Activated CD8-positive, alpha-beta T cell treated with anti-CD3 and anti-CD28 coated beads, Interleukin-2, amount 10 ng/mL, durations not matched to agents 7 days and 5 days (primary cell): ENCODE data around the gene CLTCL1. TPM values are rescaled to one million over a fixed set of nuclear protein-coding genes. Genes with fewer than 3 reads are reported as not detected.
A peak's percentile ranks its signal among the peaks of the same experiment; 100 is the strongest.
"Not testable (repeated sequence)": the region's sequence is repeated elsewhere in the genome, so short reads cannot be mapped to it uniquely, and the experiment has no call there.

ENCODE experiments used
- ATAC-seq: fragments of 150-1000 bp; cut with Tn5 transposase; one replicate; pipeline ENCODE4 v1.10.0; 2021; ENCODE audit warnings: moderate library complexity
- CTCF ChIA-PET: fragments of 350-600 bp; sonication (Branson Sonifier 250); formaldehyde crosslinking; loops from one replicate; lab custom pipeline; 2021; ENCODE audit warnings: antibody characterized with exemption; lab: Charles Lee
- POLR2A ChIA-PET: fragments of 350-600 bp; sonication (Branson Sonifier 250); formaldehyde crosslinking; loops from one replicate; lab custom pipeline; 2021; ENCODE audit warnings: antibody characterized with exemption; lab: Charles Lee
- DNase-seq: peaks from one replicate; pipeline ENCODE4 v3.0.0-alpha.2; 2020
- H3K27ac Mint-ChIP-seq: one replicate; pipeline ENCODE4 v1.8.0; 2021; ENCODE audit warnings: mild to moderate bottlenecking, mixed read lengths
- H3K27me3 Mint-ChIP-seq: one replicate; pipeline ENCODE4 v1.8.0; 2021; ENCODE audit warnings: low read depth, mixed read lengths
- H3K36me3 Mint-ChIP-seq: one replicate; pipeline ENCODE4 v1.8.0; 2021; ENCODE audit warnings: low read depth, mixed read lengths
- H3K4me1 Mint-ChIP-seq: one replicate; pipeline ENCODE4 v1.8.0; 2021; ENCODE audit warnings: low read depth, mixed read lengths
- H3K4me3 Mint-ChIP-seq: one replicate; pipeline ENCODE4 v1.8.0; 2021; ENCODE audit warnings: mild to moderate bottlenecking, mixed read lengths
- H3K9me3 Mint-ChIP-seq: one replicate; pipeline ENCODE4 v1.8.0; 2022; ENCODE audit warnings: mixed read lengths; ENCODE audit not compliant: insufficient read depth
- total RNA-seq, 2 experiments: library from RNA; stranded (reverse); gene quantifications; one replicate each; pipeline ENCODE4 v1.2.3, GENCODE V29; 2021

CLTCL1 gene
- total RNA-seq, 2 experiments from 2014 or later: 0.44 to 0.58 TPM

- POLR2A ChIA-PET, DNase-seq, H3K4me3 Mint-ChIP-seq, H3K27me3 Mint-ChIP-seq, ATAC-seq, CTCF ChIA-PET, H3K4me1 Mint-ChIP-seq, H3K27ac Mint-ChIP-seq, H3K36me3 Mint-ChIP-seq: not testable (repeated sequence)
- H3K9me3 Mint-ChIP-seq: peaks cover 19% of the 10 kb centered on the region
Observed at GRCh38 chr22:19320136-19320535, 28.6 kb upstream of the CLTCL1 start.

GRCh38 chr22:19319281-19319680 is 27.8 kb upstream of the CLTCL1 start:
- Mint-ChIP-seq H3K27me3 (peaks cover 3% of the 10 kb centered on the region), H3K4me1 (peaks cover 3% of the 10 kb centered on the region), H3K4me3 (no peak overlapping the region), H3K9me3 (peaks cover 21% of the 10 kb centered on the region), H3K27ac (no peak overlapping the region), H3K36me3 (peaks cover 6% of the 10 kb centered on the region)
- DNase-seq (no peak), ATAC-seq (no peak)
- ChIA-PET POLR2A (no interaction called here), CTCF (no interaction called here)

- H3K9me3 Mint-ChIP-seq: peaks cover 24% of the 10 kb centered on the region
- H3K27ac Mint-ChIP-seq: no peak overlapping the region
- H3K36me3 Mint-ChIP-seq: peaks cover 6% of the 10 kb centered on the region
- DNase-seq (no peak), ATAC-seq (no peak)
- POLR2A ChIA-PET: no interaction called here
- H3K4me1 Mint-ChIP-seq: peaks cover 3% of the 10 kb centered on the region
- H3K4me3 Mint-ChIP-seq: no peak overlapping the region
- CTCF ChIA-PET: no interaction called here
- peaks cover 4% of the 10 kb centered on the region for H3K27me3 Mint-ChIP-seq
Observed at GRCh38 chr22:19317865-19318264, 26.3 kb upstream of the CLTCL1 start.

- H3K4me1 Mint-ChIP-seq: no peaks in the 10 kb centered on the region
- H3K4me3 Mint-ChIP-seq: no peak overlapping the region
- CTCF ChIA-PET: no interaction called here
- DNase-seq (no peak), ATAC-seq (no peak)
- POLR2A ChIA-PET: no interaction called here
- H3K27ac Mint-ChIP-seq: no peak overlapping the region
- H3K27me3 Mint-ChIP-seq: no peaks in the 10 kb centered on the region
- H3K36me3 Mint-ChIP-seq: no peaks in the 10 kb centered on the region
- H3K9me3 Mint-ChIP-seq: no peaks in the 10 kb centered on the region
Observed at GRCh38 chr22:19307872-19308271, 16.4 kb upstream of the CLTCL1 start.

GRCh38 chr22:19306535-19306934 is 15.0 kb upstream of the CLTCL1 start:
- H3K36me3 Mint-ChIP-seq, CTCF ChIA-PET, H3K27ac Mint-ChIP-seq, ATAC-seq, H3K4me3 Mint-ChIP-seq, H3K27me3 Mint-ChIP-seq, H3K9me3 Mint-ChIP-seq, H3K4me1 Mint-ChIP-seq, DNase-seq: not testable (repeated sequence)
- POLR2A ChIA-PET: interaction anchor here (0.6 kb wide), 1 partner anchor 255 kb away, joined by 5 read pairs; no protein-coding TSS in a partner anchor

- Mint-ChIP-seq H3K27me3 (no peaks in the 10 kb centered on the region), H3K36me3 (no peaks in the 10 kb centered on the region), H3K9me3 (no peaks in the 10 kb centered on the region), H3K4me1 (no peaks in the 10 kb centered on the region), H3K27ac (no peak overlapping the region), H3K4me3 (no peak overlapping the region)
- DNase-seq: no peak
- no peak for ATAC-seq
- ChIA-PET POLR2A (no interaction called here), CTCF (no interaction called here)
Observed at GRCh38 chr22:19304547-19304946, 13.0 kb upstream of the CLTCL1 start.

GRCh38 chr22:19303785-19304184 is 12.3 kb upstream of the CLTCL1 start:
- H3K36me3 Mint-ChIP-seq: no peaks in the 10 kb centered on the region
- H3K4me1 Mint-ChIP-seq: no peaks in the 10 kb centered on the region
- ChIA-PET CTCF (no interaction called here), POLR2A (no interaction called here)
- no peak overlapping the region for H3K4me3 Mint-ChIP-seq
- no peak overlapping the region for H3K27ac Mint-ChIP-seq
- DNase-seq (no peak), ATAC-seq (no peak)
- H3K27me3 Mint-ChIP-seq: no peaks in the 10 kb centered on the region
- H3K9me3 Mint-ChIP-seq: no peaks in the 10 kb centered on the region

- H3K4me1 Mint-ChIP-seq: peaks cover 11% of the 10 kb centered on the region
- CTCF ChIA-PET: interaction anchor here (0.6 kb wide), 1 partner anchor 43 kb away, joined by 3 read pairs; no protein-coding TSS in a partner anchor
Observed at GRCh38 chr22:19295733-19296132, 4.2 kb upstream of the CLTCL1 start.

GRCh38 chr22:19292458-19293230 is 1.1 kb upstream of the CLTCL1 start:
- POLR2A ChIA-PET: no interaction called here
- peaks cover 27% of the 10 kb centered on the region for H3K4me1 Mint-ChIP-seq
- H3K36me3 Mint-ChIP-seq: no peaks in the 10 kb centered on the region
- CTCF ChIA-PET: interaction anchor here (1.9 kb wide), 2 partner anchors 113 to 148 kb away, joined by 5 to 7 read pairs; partner anchors contain the start of gene ESS2
- H3K27ac Mint-ChIP-seq: peak overlapping the region; percentile 65
- H3K27me3 Mint-ChIP-seq: peaks cover 35% of the 10 kb centered on the region
- DNase-seq: no peak
- ATAC-seq: no peak
- peak overlapping the region; percentile 85 for H3K4me3 Mint-ChIP-seq
- no peaks in the 10 kb centered on the region for H3K9me3 Mint-ChIP-seq

More at GRCh38 chr22:19295733-19296132, 4.2 kb upstream of the CLTCL1 start:
- DNase-seq: no peak
- Mint-ChIP-seq H3K36me3 (no peaks in the 10 kb centered on the region), H3K27ac (no peak overlapping the region), H3K9me3 (no peaks in the 10 kb centered on the region), H3K4me3 (no peak overlapping the region), H3K27me3 (peaks cover 10% of the 10 kb centered on the region)
- POLR2A ChIA-PET: no interaction called here
- no peak for ATAC-seq

- ATAC-seq: peak; percentile 52
- Mint-ChIP-seq H3K4me1 (peaks cover 27% of the 10 kb centered on the region), H3K27me3 (peaks cover 44% of the 10 kb centered on the region), H3K27ac (peak overlapping the region; percentile 20), H3K9me3 (no peaks in the 10 kb centered on the region), H3K4me3 (peak overlapping the region; percentile 69), H3K36me3 (no peaks in the 10 kb centered on the region)
- ChIA-PET CTCF (no interaction called here), POLR2A (no interaction called here)
- DNase-seq: peak; percentile 23
Observed at GRCh38 chr22:19291218-19291579, 320 bp downstream of the CLTCL1 start.

GRCh38 chr22:19290400-19291217 is 910 bp downstream of the CLTCL1 start:
- ChIA-PET POLR2A (no interaction called here), CTCF (no interaction called here)
- Mint-ChIP-seq H3K36me3 (no peaks in the 10 kb centered on the region), H3K27me3 (peaks cover 42% of the 10 kb centered on the region), H3K9me3 (no peaks in the 10 kb centered on the region), H3K27ac (peak overlapping the region; percentile 20), H3K4me3 (peak overlapping the region; percentile 69), H3K4me1 (peaks cover 27% of the 10 kb centered on the region)
- ATAC-seq (peak; percentile 8), DNase-seq (no peak)
